GM10847 (cell line): Measurements from ENCODE around the gene TEF.

Experiments
- POLR2A ChIP-seq: IDR thresholded peaks from 2 replicates; pipeline ENCODE4 v1.6.1; 2011; ENCODE audit not compliant: insufficient read length; ENCODE audit errors: extremely low read depth

The TEF gene

DNA sequence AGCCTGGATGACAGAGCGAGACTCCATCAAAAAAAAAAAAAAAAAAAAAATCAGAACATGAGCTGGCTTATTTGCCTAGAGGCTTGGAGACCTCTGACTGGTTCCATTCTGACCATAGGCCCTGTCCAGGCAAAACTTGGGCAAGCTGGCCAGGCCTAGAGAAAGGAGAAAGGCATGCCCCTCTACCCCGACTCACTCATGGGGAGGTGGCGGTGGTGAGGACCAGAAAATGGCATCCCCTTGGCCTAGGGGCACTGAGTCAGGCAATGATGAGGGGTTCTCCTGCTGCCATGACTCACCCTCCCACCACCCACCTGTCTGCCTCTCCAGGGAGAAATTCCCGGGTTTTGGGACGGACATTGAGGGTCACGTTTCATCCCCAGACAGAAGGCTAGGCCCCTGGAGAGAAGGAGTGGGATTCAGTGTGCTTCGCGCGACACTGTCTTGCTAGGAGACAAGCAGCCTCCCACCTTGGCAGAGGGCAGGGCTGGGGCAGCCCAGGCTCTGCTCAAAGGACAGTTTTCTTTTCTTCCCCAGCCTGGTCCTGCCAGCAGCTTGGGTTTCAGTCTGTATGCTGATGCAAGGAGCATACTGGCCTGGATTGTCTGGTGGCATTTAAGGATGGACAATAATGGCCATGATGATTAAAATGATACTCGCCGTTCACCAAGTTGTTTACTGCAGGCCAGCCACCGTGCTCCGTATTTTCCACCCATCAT lies 47.6 kb downstream of the TEF start:
- TF ChIP-seq POLR2A, result no peak

DNA sequence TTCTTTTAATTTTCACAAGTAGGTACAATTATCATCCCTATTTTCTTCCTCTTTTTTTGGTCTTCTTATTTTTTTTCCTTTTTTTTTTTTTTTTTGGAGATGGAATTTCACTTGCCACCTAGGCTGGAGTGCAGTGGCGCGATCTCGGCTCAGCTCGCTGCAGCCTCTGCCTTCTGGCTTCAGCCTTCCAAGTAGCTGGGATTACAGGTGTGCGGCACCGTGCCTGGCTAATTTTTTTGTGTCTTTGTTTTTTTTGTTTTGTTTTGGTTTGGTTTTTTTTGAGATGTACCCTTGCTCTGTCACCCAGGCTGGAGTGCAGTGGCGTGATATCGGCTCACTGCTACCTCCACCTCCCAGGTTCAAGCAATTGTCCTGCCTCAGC lies 48.2 kb downstream of the TEF start:
- no peak for TF ChIP-seq POLR2A

DNA sequence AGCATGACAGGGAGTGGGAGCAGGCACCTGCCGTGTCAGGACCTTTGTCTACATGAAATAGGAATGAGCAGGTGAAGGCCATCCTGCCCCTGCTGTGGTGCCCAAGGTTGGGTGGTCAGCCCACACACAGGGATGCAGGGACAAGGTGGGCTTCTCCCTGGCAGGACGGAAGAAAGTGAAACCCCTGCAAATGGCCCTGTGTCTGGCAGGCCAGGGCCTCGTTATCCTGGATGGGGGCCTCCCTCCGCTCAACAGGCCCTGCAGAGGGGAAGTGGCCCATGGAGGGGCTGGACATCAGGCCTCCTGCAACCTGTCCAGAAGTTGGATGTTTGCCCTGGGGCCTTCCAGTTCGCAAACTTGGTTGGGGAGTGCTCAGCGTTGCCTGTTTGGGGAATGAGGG lies 49.9 kb downstream of the TEF start:
- TF ChIP-seq POLR2A, result no peak

GRCh38 chr22:41435560-41435959 lies 53.8 kb downstream of the TEF start:
- no peak for TF ChIP-seq POLR2A

DNA sequence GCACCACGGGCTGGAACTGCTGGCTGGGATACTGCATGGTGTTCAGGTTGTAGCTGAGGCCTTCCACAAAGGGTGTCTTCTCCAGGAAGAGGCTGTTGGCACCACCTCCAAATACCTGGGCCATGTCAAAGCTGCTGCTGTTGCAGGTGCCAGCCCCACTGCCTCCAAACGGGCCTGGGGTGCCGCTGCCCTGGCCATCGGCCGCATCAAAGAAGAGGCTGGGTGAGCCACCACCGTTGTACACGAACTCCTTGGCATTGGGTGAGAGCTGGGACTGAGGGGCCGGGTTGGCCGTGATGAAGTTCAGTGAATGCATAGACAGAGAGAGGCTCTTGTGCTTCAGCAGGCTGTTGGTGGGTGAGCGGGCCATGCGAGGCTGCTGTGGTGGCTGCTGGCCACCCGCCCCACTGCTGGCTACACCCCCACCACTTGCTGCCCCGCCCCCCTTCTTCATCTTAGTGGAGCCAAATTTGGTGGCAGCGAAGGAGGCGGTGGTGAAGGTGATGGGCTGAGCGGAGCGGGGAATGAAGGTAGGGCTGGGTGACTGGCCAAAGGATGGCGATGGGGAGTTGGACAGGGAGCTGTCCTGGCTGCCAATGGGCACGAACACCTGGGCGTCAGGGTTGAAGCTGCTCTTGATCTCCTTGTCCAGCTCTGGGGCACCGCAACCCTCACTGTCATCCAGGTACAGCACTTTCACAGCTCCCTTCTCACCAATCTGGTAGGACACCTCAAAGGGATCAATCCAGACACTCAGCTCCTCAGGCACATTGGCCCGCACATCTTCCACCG lies 54.8 kb downstream of the TEF start:
- TF ChIP-seq POLR2A, result no peak

DNA sequence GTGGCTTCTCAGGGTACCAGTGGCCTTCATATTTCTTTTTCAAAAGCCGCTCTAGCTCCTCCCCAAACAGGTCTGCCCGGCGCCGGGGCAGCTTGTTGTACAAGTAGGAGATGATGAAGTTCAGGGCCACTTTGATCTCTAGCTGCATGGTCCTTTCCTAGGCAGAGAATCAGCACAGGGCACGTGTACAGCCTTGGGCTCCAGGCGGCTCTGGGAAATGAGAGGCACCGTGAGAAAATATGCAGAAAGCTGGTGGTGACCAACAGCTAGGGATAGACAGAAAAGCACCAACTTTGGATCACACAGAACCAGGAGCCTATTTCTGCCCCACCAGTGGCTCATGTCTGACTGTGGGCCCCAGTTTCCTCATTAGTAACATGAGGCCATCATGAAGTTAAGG lies 55.5 kb downstream of the TEF start:
- no peak for TF ChIP-seq POLR2A

DNA sequence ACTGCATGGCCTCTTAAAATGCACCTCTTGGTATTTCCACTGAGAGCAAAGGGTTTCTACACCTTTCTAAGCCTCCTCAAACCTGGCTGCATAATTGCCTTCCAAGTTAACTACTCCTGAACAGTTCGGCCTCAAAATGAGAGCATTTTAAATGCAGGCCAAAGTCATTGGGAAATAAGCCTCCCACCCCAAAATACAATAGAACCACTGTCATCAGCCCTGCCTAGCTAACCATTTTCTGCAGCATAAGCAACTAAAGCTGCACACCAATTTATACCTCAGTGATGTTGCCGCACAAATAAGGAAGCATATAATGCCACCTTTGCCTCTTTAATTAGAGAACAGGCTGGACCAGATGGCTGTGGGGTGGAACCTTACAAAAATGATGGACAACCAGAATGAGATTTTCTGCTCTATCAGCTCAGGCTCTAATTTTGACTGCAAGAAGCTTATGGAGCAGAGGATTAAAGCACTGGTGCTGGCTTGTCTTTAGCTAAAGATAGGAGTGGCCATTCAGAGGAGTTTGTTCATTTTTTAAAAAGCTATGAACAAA lies 60.6 kb downstream of the TEF start:
- TF ChIP-seq POLR2A, result no peak

GRCh38 chr22:41444360-41445128 lies 62.8 kb downstream of the TEF start:
- TF ChIP-seq POLR2A, result no peak

DNA sequence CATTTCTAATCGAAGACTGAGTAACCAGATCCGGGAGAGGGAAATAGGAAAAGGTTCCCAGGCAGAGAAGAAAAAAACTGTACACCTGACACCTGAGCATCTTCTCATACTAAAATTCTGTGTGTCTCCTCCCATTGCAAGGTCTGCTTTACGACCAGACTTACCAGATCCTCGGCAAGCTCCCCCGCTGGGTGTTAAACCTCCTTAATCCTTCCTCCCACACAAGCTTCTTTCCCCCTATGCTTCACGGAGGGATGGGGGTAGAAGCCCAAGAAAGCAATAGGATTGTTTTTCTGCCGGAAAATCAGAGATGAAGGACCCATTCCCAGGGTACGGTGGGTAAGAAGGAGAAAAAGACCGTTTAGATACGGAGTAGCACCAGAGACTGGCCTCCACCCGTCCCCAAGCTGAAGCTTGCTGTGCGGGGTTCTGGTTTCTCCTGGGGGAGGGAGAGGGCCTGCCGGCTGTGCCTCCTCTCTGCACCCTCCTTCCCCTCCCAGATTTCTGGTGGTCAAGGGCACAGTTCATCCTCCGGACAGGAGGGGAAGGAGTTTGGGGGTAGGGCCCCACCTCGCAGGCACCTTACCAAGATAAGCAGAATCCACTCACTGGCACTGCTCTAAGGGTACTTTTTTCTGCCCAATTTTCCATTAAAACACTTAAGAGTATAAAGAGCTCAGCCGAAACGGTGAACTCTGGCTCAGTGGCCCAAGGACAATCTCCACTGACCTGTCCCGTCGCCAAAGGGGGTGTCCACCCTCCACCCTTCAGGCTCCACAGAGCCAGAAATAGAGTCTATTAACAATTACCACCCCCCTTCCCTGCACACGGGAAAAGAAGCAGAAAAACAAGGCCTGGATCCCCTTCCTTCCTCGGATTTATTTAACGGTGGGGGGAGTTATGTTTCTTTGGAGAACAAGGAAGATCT lies 63.7 kb downstream of the TEF start:
- no peak for TF ChIP-seq POLR2A

- TF ChIP-seq POLR2A, result no peak
Observed at GRCh38 chr22:41446057-41446501, 64.3 kb downstream of the TEF start.

GRCh38 chr22:41446639-41447434 lies 65.1 kb downstream of the TEF start, which contains the start of gene TOB2:
Gene TOB2 (minus strand): TSS chr22:41446801. CDS start chr22:41437345, 9,456 bp downstream.
- peak; percentile 99 for TF ChIP-seq POLR2A

DNA sequence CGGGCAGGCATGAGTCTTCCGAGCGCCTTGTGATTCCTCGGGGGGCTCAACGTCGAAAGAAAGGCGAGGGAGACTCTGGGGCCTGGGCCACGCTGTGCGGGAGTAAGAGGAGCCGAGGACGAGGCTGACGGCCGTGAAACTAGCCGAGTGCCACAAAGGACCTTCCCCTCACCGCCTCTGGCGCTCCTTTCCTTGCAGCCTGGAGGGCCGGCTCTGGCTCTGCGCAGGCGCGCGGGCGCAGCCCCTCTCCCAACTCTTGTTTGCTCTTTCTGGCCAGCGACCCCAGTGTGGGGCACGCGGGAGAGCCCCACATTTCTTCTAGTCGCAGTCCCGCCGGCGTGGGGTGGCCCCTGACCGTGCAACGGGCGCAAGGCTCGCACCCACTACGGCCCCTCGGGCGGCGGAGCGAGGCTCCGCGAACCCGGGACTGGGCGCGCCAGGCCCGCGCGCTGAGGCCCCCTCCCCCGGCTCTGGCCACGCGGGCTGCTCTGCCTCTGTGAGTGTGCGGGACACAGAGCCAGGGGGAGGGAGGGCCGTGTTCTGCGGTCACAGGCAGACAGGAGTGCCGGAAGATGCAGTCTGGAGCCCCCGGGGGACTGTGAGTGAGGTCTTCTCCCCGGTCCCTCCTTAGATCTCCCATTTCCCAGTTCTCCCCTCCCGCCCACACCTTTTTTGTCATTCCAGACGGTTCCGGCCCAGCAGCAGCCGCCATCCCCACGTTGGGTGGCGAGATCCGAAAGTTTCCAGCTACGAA lies 65.9 kb downstream of the TEF start:
- no peak for TF ChIP-seq POLR2A
